ENCODE data around the gene FFAR2. TPM values are rescaled to one million over a fixed set of nuclear protein-coding genes. Genes with fewer than 3 reads are reported as not detected.

Gene FFAR2
- total and polyA plus RNA-seq, 8 donors, result 0.18 to 26.6 (median 0.55) TPM; not detected in 1

GRCh38 chr19:35408284-35409171, 39.5 kb upstream of the FFAR2 start:
- Histone ChIP-seq H3K27me3 (peaks cover 0 to 21% of the 10 kb centered on the region in 2 donors), H3K27ac (no peak overlapping the region), H3K36me3 (no peaks in the 10 kb centered on the region), H3K4me3 (no peak overlapping the region), H3K4me1 (no peaks in the 10 kb centered on the region), H3K9me3 (no peaks in the 10 kb centered on the region)
- ATAC-seq (no peak), DNase-seq (no peak)
- intact Hi-C loops (cut with DNase I), result no loop called here
- TF ChIP-seq CTCF (IDR thresholded peaks at IDR 0.05), result no peak

- no peaks in the 10 kb centered on the region for H3K9me3 ChIP-seq
- intact Hi-C loops (cut with DNase I), result no loop called here
- ATAC-seq (no peak), DNase-seq (no peak)
- no peaks in the 10 kb centered on the region for H3K36me3 ChIP-seq
- peaks cover 0 to 28% of the 10 kb centered on the region in 2 donors for H3K27me3 ChIP-seq
- no peak for TF ChIP-seq CTCF (IDR thresholded peaks at IDR 0.05)
- H3K4me1 ChIP-seq, result no peaks in the 10 kb centered on the region
- H3K27ac ChIP-seq, result no peak overlapping the region
- no peak overlapping the region for H3K4me3 ChIP-seq
These were observed 38.9 kb upstream of the FFAR2 start for GRCh38 chr19:35409191-35409590.

- intact Hi-C loops (cut with DNase I), result no loop called here
- ATAC-seq, result no peak
- TF ChIP-seq CTCF (IDR thresholded peaks at IDR 0.05), result no peak
- no peak for DNase-seq
- H3K4me1 ChIP-seq, result no peaks in the 10 kb centered on the region
- H3K4me3 ChIP-seq, result no peak overlapping the region
- H3K27me3 ChIP-seq, result peaks cover 0 to 39% of the 10 kb centered on the region in 2 donors
- no peaks in the 10 kb centered on the region for H3K9me3 ChIP-seq
- H3K27ac ChIP-seq, result no peak overlapping the region
- no peaks in the 10 kb centered on the region for H3K36me3 ChIP-seq
These were observed 37.6 kb upstream of the FFAR2 start for GRCh38 chr19:35410487-35410886.

- no peak for TF ChIP-seq CTCF (IDR thresholded peaks at IDR 0.05)
- intact Hi-C loops (cut with DNase I), result no loop called here
- no peaks in the 10 kb centered on the region for H3K36me3 ChIP-seq
- H3K4me3 ChIP-seq, result no peak overlapping the region
- H3K4me1 ChIP-seq, result no peaks in the 10 kb centered on the region
- peaks cover 0 to 46% of the 10 kb centered on the region in 2 donors for H3K27me3 ChIP-seq
- DNase-seq, result no peak
- ATAC-seq, result no peak
- H3K9me3 ChIP-seq, result no peaks in the 10 kb centered on the region
- no peak overlapping the region for H3K27ac ChIP-seq
These were observed 33.6 kb upstream of the FFAR2 start for GRCh38 chr19:35414442-35414841.

- H3K9me3 ChIP-seq, result no peaks in the 10 kb centered on the region
- intact Hi-C loops (cut with DNase I), result no loop called here
- peaks cover 0 to 13% of the 10 kb centered on the region in 2 donors for H3K4me1 ChIP-seq
- no peak for DNase-seq
- no peak for TF ChIP-seq CTCF (IDR thresholded peaks at IDR 0.05)
- no peak overlapping the region for H3K4me3 ChIP-seq
- ATAC-seq, result no peak
- no peak overlapping the region for H3K27ac ChIP-seq
- H3K36me3 ChIP-seq, result no peaks in the 10 kb centered on the region
- peaks cover 0 to 46% of the 10 kb centered on the region in 2 donors for H3K27me3 ChIP-seq
These were observed 31.7 kb upstream of the FFAR2 start for GRCh38 chr19:35416331-35416730.

All from left lung (tissue), 10 donors.